ENCODE data around the gene GABRB2.

GRCh38 chr5:161406880-161407279 lies 139.6 kb downstream of the GABRB2 start:
- TF ChIP-seq HDGF (IDR thresholded peaks at IDR 0.05; ENCODE audit: borderline replicate concordance) (no peak), FOXM1 (IDR thresholded peaks at IDR 0.05; ENCODE audit: borderline replicate concordance) (no peak)
